Activated naive CD4-positive, alpha-beta T cell treated with anti-CD3 and anti-CD28 coated beads for 36 hours (primary cell): Measurements from ENCODE around the gene APBB1. TPM values are rescaled to one million over a fixed set of nuclear protein-coding genes. Genes with fewer than 3 reads are reported as not detected.

ENCODE experiments used
- CTCF ChIA-PET: fragments of 350-600 bp; sonication (Branson Sonifier 250); formaldehyde crosslinking; loops from one replicate; lab custom pipeline; 2021; ENCODE audit warnings: antibody characterized with exemption; lab: Charles Lee
- DNase-seq: peaks from one replicate; pipeline ENCODE4 v3.0.0-alpha.2; 2020
- H3K27ac Mint-ChIP-seq: one replicate; pipeline ENCODE4 v1.8.0; 2021; ENCODE audit warnings: mild to moderate bottlenecking, mixed read lengths
- H3K27me3 Mint-ChIP-seq: one replicate; pipeline ENCODE4 v1.8.0; 2021; ENCODE audit warnings: low read depth, mixed read lengths
- H3K36me3 Mint-ChIP-seq: one replicate; pipeline ENCODE4 v1.8.0; 2021; ENCODE audit warnings: low read depth, mixed read lengths
- H3K4me1 Mint-ChIP-seq: one replicate; pipeline ENCODE4 v1.8.0; 2021; ENCODE audit warnings: low read depth, mixed read lengths
- H3K4me3 Mint-ChIP-seq: one replicate; pipeline ENCODE4 v1.8.0; 2021; ENCODE audit warnings: mild to moderate bottlenecking, moderate library complexity, mixed read lengths
- H3K9me3 Mint-ChIP-seq: one replicate; pipeline ENCODE4 v1.8.0; 2021; ENCODE audit warnings: mixed read lengths
- intact Hi-C: fragments of 100-400 bp; cut with micrococcal nuclease; formaldehyde crosslinking; loops from one replicate; pipeline ENCODE4 v1.15.1; 2023
- total RNA-seq, 2 experiments: library from RNA; stranded (reverse); gene quantifications; one replicate each; pipeline ENCODE4 v1.2.3, GENCODE V29; 2021

APBB1 gene
- total RNA-seq, 2 experiments from 2014 or later = 44.5 to 45.1 TPM

DNA sequence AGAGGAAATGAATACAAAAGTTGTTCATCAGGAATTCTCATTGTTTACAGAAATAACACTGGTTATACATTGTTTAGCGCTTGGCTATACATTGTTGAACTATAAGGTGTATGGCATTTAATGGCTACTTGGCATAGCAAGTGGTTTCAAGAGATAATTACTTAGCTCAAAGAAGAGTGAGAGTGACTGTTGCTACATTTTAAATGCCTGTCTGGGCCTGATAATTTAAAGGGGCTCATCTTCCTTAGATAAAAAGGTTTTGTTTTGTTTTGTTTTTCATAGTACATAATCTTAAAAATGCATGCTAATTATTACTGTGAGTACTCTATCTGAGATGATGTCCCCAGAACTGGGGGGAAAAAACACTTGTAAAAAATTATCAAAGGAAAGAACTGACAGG, 30.1 kb downstream of the APBB1 start:
- H3K4me3 Mint-ChIP-seq = peak overlapping the region; percentile 91
- H3K4me1 Mint-ChIP-seq = peaks cover 45% of the 10 kb centered on the region
- no peak overlapping the region for H3K27ac Mint-ChIP-seq
- CTCF ChIA-PET = interaction anchor here (0.7 to 20.7 kb wide), 3 partner anchors 10 to 54 kb away, joined by 3 to 736 read pairs (median 44); partner anchors contain the start of gene HPX
- no peaks in the 10 kb centered on the region for H3K9me3 Mint-ChIP-seq
- peaks cover 4% of the 10 kb centered on the region for H3K36me3 Mint-ChIP-seq
- H3K27me3 Mint-ChIP-seq = no peaks in the 10 kb centered on the region
- intact Hi-C loops = no loop called here
- DNase-seq = no peak

GRCh38 chr11:6387811-6388599, 30.9 kb downstream of the APBB1 start:
- Mint-ChIP-seq H3K36me3 (peaks cover 3% of the 10 kb centered on the region), H3K27me3 (no peaks in the 10 kb centered on the region), H3K27ac (no peak overlapping the region), H3K4me3 (no peak overlapping the region), H3K4me1 (peaks cover 38% of the 10 kb centered on the region), H3K9me3 (no peaks in the 10 kb centered on the region)
- intact Hi-C loops = no loop called here
- CTCF ChIA-PET = interaction anchor here (1.2 to 20.7 kb wide), 3 partner anchors 10 to 76 kb away, joined by 6 to 736 read pairs (median 44); partner anchors contain the start of gene HPX
- no peak for DNase-seq

- peaks cover 21% of the 10 kb centered on the region for H3K4me1 Mint-ChIP-seq
- intact Hi-C loops = no loop called here
- DNase-seq = no peak
- no peak overlapping the region for H3K27ac Mint-ChIP-seq
- CTCF ChIA-PET = interaction anchor here (0.6 to 20.7 kb wide), 4 partner anchors 10 to 121 kb away, joined by 3 to 736 read pairs (median 5); partner anchors contain the start of gene HPX
- no peak overlapping the region for H3K4me3 Mint-ChIP-seq
- no peaks in the 10 kb centered on the region for H3K27me3 Mint-ChIP-seq
- H3K36me3 Mint-ChIP-seq = no peaks in the 10 kb centered on the region
- H3K9me3 Mint-ChIP-seq = no peaks in the 10 kb centered on the region
These were observed 33.7 kb downstream of the APBB1 start for GRCh38 chr11:6385046-6385777.

- Mint-ChIP-seq H3K9me3 (no peaks in the 10 kb centered on the region), H3K4me1 (peaks cover 27% of the 10 kb centered on the region), H3K27ac (peak overlapping the region; percentile 59), H3K4me3 (no peak overlapping the region), H3K36me3 (no peaks in the 10 kb centered on the region), H3K27me3 (no peaks in the 10 kb centered on the region)
- no peak for DNase-seq
- CTCF ChIA-PET = interaction anchor here (0.6 to 20.7 kb wide), 72 partner anchors 11 to 599 kb away, joined by 3 to 736 read pairs (median 5); partner anchors contain the start of genes APBB1, ARFIP2, HPX and OR2AG2
- intact Hi-C loops = loop anchor here (1.0 to 5.0 kb wide), 3 partner anchors 144 to 378 kb away; partner anchors contain the start of gene MRPL17
These were observed 40.3 kb downstream of the APBB1 start for GRCh38 chr11:6378640-6378989.

DNA sequence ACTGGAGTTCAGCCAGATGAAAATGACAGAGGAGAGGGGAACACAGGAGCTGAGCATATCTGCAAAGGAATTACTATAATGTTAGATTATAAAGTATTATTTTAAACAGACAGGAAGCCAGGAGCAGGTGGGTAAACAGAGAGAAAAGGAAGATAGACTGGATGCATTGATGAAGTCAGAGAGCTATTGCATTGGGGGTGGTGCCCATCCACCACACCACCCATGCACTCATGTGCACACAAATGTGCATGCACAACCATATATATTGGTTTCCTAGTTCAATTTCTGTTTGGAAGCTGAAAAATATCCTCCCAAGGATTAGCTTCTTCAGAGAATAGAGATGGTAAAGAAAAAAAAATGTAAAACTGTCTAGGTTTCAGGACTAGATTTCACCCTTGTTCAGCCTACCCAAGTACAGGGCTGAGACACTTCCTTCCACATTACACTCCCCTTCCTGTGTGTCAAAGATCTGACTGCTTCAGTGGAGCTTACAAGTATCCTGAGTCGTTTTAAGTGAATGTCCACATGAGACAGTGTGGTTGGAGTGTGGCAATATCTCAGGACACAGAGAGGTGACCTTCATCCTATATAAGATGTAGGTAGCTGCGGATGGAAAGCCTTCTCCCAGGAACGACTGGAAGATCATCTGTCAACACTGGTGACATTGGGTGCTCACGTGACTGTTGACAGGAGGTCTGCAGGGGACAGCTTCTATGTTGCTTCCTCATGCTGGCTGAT, 40.8 kb downstream of the APBB1 start:
- H3K9me3 Mint-ChIP-seq = no peaks in the 10 kb centered on the region
- H3K4me1 Mint-ChIP-seq = peaks cover 27% of the 10 kb centered on the region
- peak overlapping the region; percentile 59 for H3K27ac Mint-ChIP-seq
- no peak for DNase-seq
- H3K36me3 Mint-ChIP-seq = no peaks in the 10 kb centered on the region
- no peak overlapping the region for H3K4me3 Mint-ChIP-seq
- intact Hi-C loops = loop anchor here (1.0 to 5.0 kb wide), 3 partner anchors 144 to 379 kb away; partner anchors contain the start of gene MRPL17
- H3K27me3 Mint-ChIP-seq = no peaks in the 10 kb centered on the region
- CTCF ChIA-PET = interaction anchor here (0.5 to 20.7 kb wide), 48 partner anchors 11 to 549 kb away, joined by 3 to 736 read pairs (median 7); partner anchors contain the start of genes APBB1, ARFIP2, HPX and SMPD1

GRCh38 chr11:6371825-6372224, 47.1 kb downstream of the APBB1 start:
- Mint-ChIP-seq H3K4me3 (no peak overlapping the region), H3K27me3 (no peaks in the 10 kb centered on the region), H3K36me3 (no peaks in the 10 kb centered on the region), H3K4me1 (peaks cover 4% of the 10 kb centered on the region), H3K27ac (no peak overlapping the region), H3K9me3 (no peaks in the 10 kb centered on the region)
- CTCF ChIA-PET = interaction anchor here (0.7 to 20.7 kb wide), 4 partner anchors 8 to 153 kb away, joined by 3 to 736 read pairs (median 11); partner anchors contain the start of gene HPX
- intact Hi-C loops = no loop called here
- no peak for DNase-seq

GRCh38 chr11:6365659-6366058, 53.2 kb downstream of the APBB1 start:
- Mint-ChIP-seq H3K27ac (no peak overlapping the region), H3K9me3 (no peaks in the 10 kb centered on the region), H3K27me3 (no peaks in the 10 kb centered on the region), H3K4me1 (no peaks in the 10 kb centered on the region), H3K4me3 (no peak overlapping the region), H3K36me3 (no peaks in the 10 kb centered on the region)
- CTCF ChIA-PET = interaction anchor here (1.1 to 5.4 kb wide), 2 partner anchors 11 to 343 kb away, joined by 4 to 56 read pairs; no protein-coding TSS in a partner anchor
- no peak for DNase-seq
- intact Hi-C loops = no loop called here

- Mint-ChIP-seq H3K36me3 (no peaks in the 10 kb centered on the region), H3K27ac (no peak overlapping the region), H3K9me3 (no peaks in the 10 kb centered on the region), H3K27me3 (no peaks in the 10 kb centered on the region), H3K4me3 (no peak overlapping the region), H3K4me1 (no peaks in the 10 kb centered on the region)
- CTCF ChIA-PET = interaction anchor here (0.6 to 5.4 kb wide), 58 partner anchors 10 to 361 kb away, joined by 3 to 77 read pairs (median 4); partner anchors contain the start of genes APBB1 and CAVIN3
- peak; percentile 86 for DNase-seq
- intact Hi-C loops = loop anchor here (1.0 kb wide), 1 partner anchor 65 kb away; no protein-coding TSS in a partner anchor
These were observed 55.8 kb downstream of the APBB1 start for GRCh38 chr11:6362873-6363678.

DNA sequence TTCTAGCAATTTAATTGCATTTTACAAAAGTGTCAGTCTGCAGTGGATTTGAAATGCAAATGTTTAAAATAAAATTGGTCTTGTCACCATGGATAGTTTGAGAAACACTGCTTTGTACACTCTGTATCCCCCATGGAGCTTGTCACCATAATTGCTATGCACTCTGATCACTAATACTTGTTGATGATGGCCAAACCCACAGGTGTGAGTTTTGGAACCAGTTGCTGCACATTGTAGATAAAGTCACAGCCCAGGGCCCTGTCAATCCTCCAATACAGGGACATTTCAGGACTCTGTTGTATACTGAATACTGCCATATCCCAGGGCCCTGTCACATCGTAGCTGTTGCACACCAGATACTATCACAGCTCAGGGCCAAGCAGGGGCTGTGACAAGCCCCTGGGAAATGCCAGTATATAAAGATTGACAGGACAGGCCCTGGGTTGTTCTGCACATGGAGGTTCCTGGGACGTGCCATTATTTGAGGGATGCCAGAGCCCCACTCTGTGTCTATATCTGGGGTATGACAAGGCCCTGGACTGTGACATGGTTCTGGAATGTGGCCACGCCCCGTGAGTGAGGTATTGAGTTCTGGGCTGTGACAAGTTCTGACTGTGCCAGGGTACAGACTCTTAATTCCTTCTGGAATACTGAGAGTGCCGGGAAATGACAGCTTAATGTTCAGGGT, 56.6 kb downstream of the APBB1 start:
- no peaks in the 10 kb centered on the region for H3K27me3 Mint-ChIP-seq
- intact Hi-C loops = no loop called here
- H3K4me1 Mint-ChIP-seq = no peaks in the 10 kb centered on the region
- DNase-seq = no peak
- no peak overlapping the region for H3K27ac Mint-ChIP-seq
- no peaks in the 10 kb centered on the region for H3K9me3 Mint-ChIP-seq
- CTCF ChIA-PET = interaction anchor here (0.6 to 5.4 kb wide), 52 partner anchors 10 to 360 kb away, joined by 3 to 77 read pairs (median 4); partner anchors contain the start of genes APBB1 and CAVIN3
- H3K4me3 Mint-ChIP-seq = no peak overlapping the region
- H3K36me3 Mint-ChIP-seq = no peaks in the 10 kb centered on the region

- no peak overlapping the region for H3K4me3 Mint-ChIP-seq
- CTCF ChIA-PET = interaction anchor here (0.6 to 5.4 kb wide), 4 partner anchors 7 to 95 kb away, joined by 4 to 77 read pairs (median 31); no protein-coding TSS in a partner anchor
- H3K36me3 Mint-ChIP-seq = no peaks in the 10 kb centered on the region
- no peak overlapping the region for H3K27ac Mint-ChIP-seq
- no peak for DNase-seq
- H3K4me1 Mint-ChIP-seq = no peaks in the 10 kb centered on the region
- intact Hi-C loops = no loop called here
- H3K9me3 Mint-ChIP-seq = no peaks in the 10 kb centered on the region
- no peaks in the 10 kb centered on the region for H3K27me3 Mint-ChIP-seq
These were observed 58.7 kb downstream of the APBB1 start for GRCh38 chr11:6360183-6360582.
